ENCODE results near the gene FAIM.
A peak's percentile ranks its signal among the peaks of the same experiment; 100 is the strongest.

The FAIM gene

DNA sequence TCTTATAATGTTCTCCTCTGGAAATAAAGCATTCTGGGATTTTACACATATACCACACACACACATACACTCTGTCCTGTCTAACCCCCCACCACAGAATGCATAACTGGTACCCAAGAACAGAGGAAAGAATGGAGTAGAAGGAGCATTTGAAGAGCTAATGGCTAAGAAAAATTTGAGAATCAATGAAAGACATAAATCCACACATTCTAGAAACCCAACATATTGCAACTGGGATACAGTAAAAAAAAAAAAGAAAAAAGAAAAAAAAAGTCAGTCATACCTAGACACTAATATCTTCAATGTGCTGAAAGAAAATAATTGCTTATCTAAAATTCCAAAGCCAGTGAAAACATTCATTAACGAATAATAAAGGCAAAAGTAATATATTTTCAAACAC lies 35.4 kb upstream of the FAIM start:
- H3K9me3 ChIP-seq (ENCODE audit: insufficient read depth, low read length): peaks cover 20% of the 10 kb centered on the region
- H3K27me3 ChIP-seq (ENCODE audit: insufficient read depth, insufficient read length): no peaks in the 10 kb centered on the region
- H3K36me3 ChIP-seq (ENCODE audit: insufficient read depth, insufficient read length, low read length): no peaks in the 10 kb centered on the region
- TF ChIP-seq SUZ12 (IDR thresholded peaks at IDR 0.05; ENCODE audit: extremely low read depth, insufficient read depth, insufficient read length): no peak
- no peak for TF ChIP-seq ZNF274 (IDR thresholded peaks at IDR 0.05; ENCODE audit: low read depth, low read length)
- TF ChIP-seq YY1 (IDR thresholded peaks at IDR 0.05; ENCODE audit: insufficient read depth, insufficient read length): no peak
- H3K4me1 ChIP-seq (ENCODE audit: insufficient read depth, insufficient read length): no peaks in the 10 kb centered on the region
- DNase-seq (ENCODE audit: low read depth, low spot score): no peak
- no peak overlapping the region for H3K9ac ChIP-seq (ENCODE audit: insufficient read length, low read depth)
- H3K4me3 ChIP-seq (ENCODE audit: insufficient read length, low read depth): no peak overlapping the region

DNA sequence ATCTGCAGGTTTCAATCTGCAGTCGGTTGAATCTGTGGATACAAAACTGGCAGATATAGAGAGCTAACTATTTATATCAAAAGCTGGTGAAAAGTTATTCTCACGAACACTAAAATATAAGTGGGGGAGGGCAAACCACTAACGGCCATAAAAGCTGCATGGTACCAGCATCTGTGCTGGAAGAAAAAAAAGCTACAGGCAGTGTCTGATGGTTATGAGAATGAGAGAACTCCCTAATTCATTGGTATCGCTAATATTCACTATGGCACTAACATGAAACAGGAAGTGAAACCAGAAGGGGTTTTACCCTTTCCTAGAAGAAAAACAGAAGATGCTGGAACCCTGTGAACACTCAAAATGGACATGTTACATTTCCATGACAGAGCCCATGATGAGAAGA lies 30.4 kb upstream of the FAIM start:
- no peaks in the 10 kb centered on the region for H3K27me3 ChIP-seq (ENCODE audit: insufficient read depth, insufficient read length)
- H3K4me1 ChIP-seq (ENCODE audit: insufficient read depth, insufficient read length): peaks cover 6% of the 10 kb centered on the region
- peaks cover 13% of the 10 kb centered on the region for H3K9me3 ChIP-seq (ENCODE audit: insufficient read depth, low read length)
- no peak overlapping the region for H3K9ac ChIP-seq (ENCODE audit: insufficient read length, low read depth)
- no peak overlapping the region for H3K4me3 ChIP-seq (ENCODE audit: insufficient read length, low read depth)
- no peak for DNase-seq (ENCODE audit: low read depth, low spot score)
- H3K36me3 ChIP-seq (ENCODE audit: insufficient read depth, insufficient read length, low read length): no peaks in the 10 kb centered on the region
- no peak for TF ChIP-seq ZNF274 (IDR thresholded peaks at IDR 0.05; ENCODE audit: low read depth, low read length)
- no peak for TF ChIP-seq YY1 (IDR thresholded peaks at IDR 0.05; ENCODE audit: insufficient read depth, insufficient read length)
- TF ChIP-seq SUZ12 (IDR thresholded peaks at IDR 0.05; ENCODE audit: extremely low read depth, insufficient read depth, insufficient read length): no peak

DNA sequence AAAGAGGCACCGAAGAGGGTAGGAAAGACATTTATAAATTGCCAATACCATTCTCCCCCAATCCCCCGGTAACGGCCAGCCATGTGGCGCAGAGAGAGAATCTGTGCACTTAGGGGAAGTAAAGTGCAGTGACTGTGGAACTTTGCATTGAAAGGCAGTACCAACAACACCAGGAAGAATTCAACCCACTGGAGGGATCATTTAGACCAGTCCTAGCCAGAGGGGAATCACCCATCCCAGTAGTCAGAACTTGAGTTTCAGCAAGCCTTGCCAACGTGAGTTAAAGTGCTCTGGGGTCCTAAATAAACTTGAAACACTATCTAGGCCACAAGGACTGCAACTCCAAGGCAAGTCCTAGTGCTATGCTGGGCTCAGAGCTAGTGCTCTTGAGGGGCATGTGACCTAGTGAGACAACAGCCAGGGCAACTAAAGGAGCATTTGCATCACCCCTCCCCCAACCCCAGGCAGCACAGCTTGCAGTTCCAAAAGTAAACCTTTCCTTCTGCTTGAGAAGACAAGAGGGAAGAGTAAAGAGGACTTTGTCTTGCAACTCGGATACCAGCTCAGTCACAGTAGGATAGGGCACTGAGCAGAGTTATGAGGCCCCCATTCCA lies 29.5 kb upstream of the FAIM start:
- H3K36me3 ChIP-seq (ENCODE audit: insufficient read depth, insufficient read length, low read length): no peaks in the 10 kb centered on the region
- H3K4me1 ChIP-seq (ENCODE audit: insufficient read depth, insufficient read length): peaks cover 6% of the 10 kb centered on the region
- H3K9ac ChIP-seq (ENCODE audit: insufficient read length, low read depth): peak overlapping the region; percentile 27
- H3K4me3 ChIP-seq (ENCODE audit: insufficient read length, low read depth): no peak overlapping the region
- peaks cover 4% of the 10 kb centered on the region; the same call in 1 of the 2 replicates for H3K9me3 ChIP-seq (ENCODE audit: insufficient read depth, low read length)
- no peak for DNase-seq (ENCODE audit: low read depth, low spot score)
- TF ChIP-seq ZNF274 (IDR thresholded peaks at IDR 0.05; ENCODE audit: low read depth, low read length) (no peak), SUZ12 (IDR thresholded peaks at IDR 0.05; ENCODE audit: extremely low read depth, insufficient read depth, insufficient read length) (no peak), YY1 (IDR thresholded peaks at IDR 0.05; ENCODE audit: insufficient read depth, insufficient read length) (no peak)
- H3K27me3 ChIP-seq (ENCODE audit: insufficient read depth, insufficient read length): no peaks in the 10 kb centered on the region

DNA sequence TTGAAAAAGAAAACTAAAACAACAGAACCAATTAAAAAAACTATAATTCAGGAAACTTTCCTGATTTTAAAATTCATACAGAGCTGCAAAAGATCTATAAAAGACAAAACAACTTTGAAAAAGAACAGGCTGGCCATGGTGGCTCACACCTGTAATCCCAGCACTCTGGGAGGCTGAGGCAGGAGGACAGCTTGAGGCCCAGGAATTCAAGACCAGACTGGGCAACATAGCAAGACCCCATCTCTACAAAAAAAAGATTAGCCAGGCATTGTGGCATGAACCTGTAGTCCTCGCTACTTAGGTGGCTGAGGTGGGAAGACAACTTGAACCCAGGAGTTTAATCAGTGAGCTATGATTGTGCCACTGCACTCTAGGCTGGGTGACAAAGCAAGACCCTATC lies 21.2 kb upstream of the FAIM start:
- Histone ChIP-seq H3K27me3 (ENCODE audit: insufficient read depth, insufficient read length) (no peaks in the 10 kb centered on the region), H3K4me3 (ENCODE audit: insufficient read length, low read depth) (no peak overlapping the region), H3K9me3 (ENCODE audit: insufficient read depth, low read length) (no peaks in the 10 kb centered on the region), H3K9ac (ENCODE audit: insufficient read length, low read depth) (no peak overlapping the region), H3K36me3 (ENCODE audit: insufficient read depth, insufficient read length, low read length) (peaks cover 6% of the 10 kb centered on the region), H3K4me1 (ENCODE audit: insufficient read depth, insufficient read length) (no peaks in the 10 kb centered on the region)
- DNase-seq (ENCODE audit: low read depth, low spot score): no peak
- TF ChIP-seq ZNF274 (IDR thresholded peaks at IDR 0.05; ENCODE audit: low read depth, low read length) (no peak), SUZ12 (IDR thresholded peaks at IDR 0.05; ENCODE audit: extremely low read depth, insufficient read depth, insufficient read length) (no peak), YY1 (IDR thresholded peaks at IDR 0.05; ENCODE audit: insufficient read depth, insufficient read length) (no peak)

DNA sequence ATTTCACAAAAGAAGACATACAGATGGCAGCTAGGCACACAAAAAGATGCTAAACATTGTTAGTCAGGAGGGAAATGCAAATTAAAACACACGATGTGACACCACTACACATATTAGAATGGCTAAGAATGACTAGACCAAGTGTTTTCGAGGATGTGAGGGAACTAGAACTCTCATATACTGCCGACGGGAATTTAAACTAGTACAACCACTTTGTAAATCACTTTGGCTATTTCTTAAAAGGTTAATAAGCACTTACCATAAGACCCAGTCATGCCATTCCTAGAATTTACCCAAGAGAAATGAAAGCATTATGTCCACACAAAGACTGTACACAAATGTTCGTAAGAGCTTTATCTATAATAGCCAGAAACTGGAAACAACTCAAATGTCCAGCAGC lies 20.1 kb upstream of the FAIM start:
- TF ChIP-seq ZNF274 (IDR thresholded peaks at IDR 0.05; ENCODE audit: low read depth, low read length) (no peak), SUZ12 (IDR thresholded peaks at IDR 0.05; ENCODE audit: extremely low read depth, insufficient read depth, insufficient read length) (no peak), YY1 (IDR thresholded peaks at IDR 0.05; ENCODE audit: insufficient read depth, insufficient read length) (no peak)
- Histone ChIP-seq H3K27me3 (ENCODE audit: insufficient read depth, insufficient read length) (no peaks in the 10 kb centered on the region), H3K9ac (ENCODE audit: insufficient read length, low read depth) (no peak overlapping the region), H3K4me3 (ENCODE audit: insufficient read length, low read depth) (no peak overlapping the region), H3K9me3 (ENCODE audit: insufficient read depth, low read length) (no peaks in the 10 kb centered on the region), H3K4me1 (ENCODE audit: insufficient read depth, insufficient read length) (no peaks in the 10 kb centered on the region), H3K36me3 (ENCODE audit: insufficient read depth, insufficient read length, low read length) (peaks cover 6% of the 10 kb centered on the region)
- no peak for DNase-seq (ENCODE audit: low read depth, low spot score)

DNA sequence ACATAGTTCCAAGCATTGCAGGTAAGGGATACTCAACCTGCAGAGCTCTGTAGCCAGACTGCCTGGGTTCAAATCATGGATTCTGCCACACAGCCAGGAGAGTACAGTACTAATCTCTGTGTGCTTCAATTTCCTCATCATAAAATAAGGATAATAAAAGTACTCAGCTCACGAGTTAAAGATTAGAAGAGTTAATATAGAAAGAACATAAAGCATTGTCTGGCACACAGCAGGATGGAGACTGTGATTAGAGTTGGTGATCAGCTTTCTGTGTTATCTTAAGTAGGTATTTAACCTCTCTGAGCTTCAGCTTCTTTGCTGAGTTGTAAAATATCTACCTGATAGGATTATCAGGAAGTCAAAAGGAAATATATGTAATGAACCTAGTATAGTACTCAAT lies 17.2 kb upstream of the FAIM start:
- H3K9ac ChIP-seq (ENCODE audit: insufficient read length, low read depth): no peak overlapping the region
- peaks cover 6% of the 10 kb centered on the region for H3K36me3 ChIP-seq (ENCODE audit: insufficient read depth, insufficient read length, low read length)

DNA sequence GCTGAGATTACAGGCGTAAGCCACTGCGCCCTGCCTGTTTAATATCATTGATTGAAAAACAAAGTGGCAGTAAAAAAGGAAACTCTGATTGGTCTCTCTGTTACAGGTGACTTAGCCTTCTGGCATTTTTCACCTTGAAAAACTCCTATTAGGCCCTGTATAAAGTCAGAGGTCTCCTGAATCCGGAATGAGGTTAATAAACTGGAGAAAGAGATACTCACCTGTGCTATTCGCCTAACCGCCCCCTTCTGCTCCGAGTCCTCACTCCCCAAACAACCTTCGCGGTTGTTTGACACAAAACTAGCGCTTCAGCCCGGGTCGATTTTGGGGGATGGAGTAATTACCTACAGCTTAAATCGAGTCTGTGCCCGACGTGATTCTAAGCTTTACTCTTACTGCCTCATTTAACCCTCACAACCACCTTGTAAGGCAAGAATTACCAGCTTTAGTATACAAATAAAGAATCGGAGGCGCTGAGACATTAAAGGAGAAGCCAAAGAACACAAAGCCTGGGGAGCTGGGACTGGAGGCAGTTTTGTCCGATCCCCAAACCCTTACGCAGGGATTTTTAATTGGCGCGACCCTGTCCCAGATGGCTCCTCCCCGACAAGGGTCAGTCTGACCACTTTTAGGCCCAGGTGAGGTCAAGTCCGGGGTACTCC lies 15.0 kb upstream of the FAIM start:
- Histone ChIP-seq H3K36me3 (ENCODE audit: insufficient read depth, insufficient read length, low read length) (peaks cover 6% of the 10 kb centered on the region), H3K9ac (ENCODE audit: insufficient read length, low read depth) (peak overlapping the region; percentile 81), H3K27me3 (ENCODE audit: insufficient read depth, insufficient read length) (no peaks in the 10 kb centered on the region), H3K4me1 (ENCODE audit: insufficient read depth, insufficient read length) (no peaks in the 10 kb centered on the region), H3K4me3 (ENCODE audit: insufficient read length, low read depth) (peak overlapping the region; percentile 89), H3K9me3 (ENCODE audit: insufficient read depth, low read length) (peaks cover 4% of the 10 kb centered on the region; the same call in 1 of the 2 replicates)
- no peak for DNase-seq (ENCODE audit: low read depth, low spot score)
- no peak for TF ChIP-seq SUZ12 (IDR thresholded peaks at IDR 0.05; ENCODE audit: extremely low read depth, insufficient read depth, insufficient read length)
- TF ChIP-seq ZNF274 (IDR thresholded peaks at IDR 0.05; ENCODE audit: low read depth, low read length): no peak
- TF ChIP-seq YY1 (IDR thresholded peaks at IDR 0.05; ENCODE audit: insufficient read depth, insufficient read length): no peak

More for the DNA sequence above, 17.2 kb upstream of the FAIM start:
- H3K27me3 ChIP-seq (ENCODE audit: insufficient read depth, insufficient read length): no peaks in the 10 kb centered on the region
- TF ChIP-seq SUZ12 (IDR thresholded peaks at IDR 0.05; ENCODE audit: extremely low read depth, insufficient read depth, insufficient read length): no peak
- TF ChIP-seq YY1 (IDR thresholded peaks at IDR 0.05; ENCODE audit: insufficient read depth, insufficient read length): no peak
- TF ChIP-seq ZNF274 (IDR thresholded peaks at IDR 0.05; ENCODE audit: low read depth, low read length): no peak
- H3K4me3 ChIP-seq (ENCODE audit: insufficient read length, low read depth): no peak overlapping the region
- no peaks in the 10 kb centered on the region for H3K4me1 ChIP-seq (ENCODE audit: insufficient read depth, insufficient read length)
- no peaks in the 10 kb centered on the region for H3K9me3 ChIP-seq (ENCODE audit: insufficient read depth, low read length)
- no peak for DNase-seq (ENCODE audit: low read depth, low spot score)
